Right hindlimb (tissue), 1 donor: Measurements from ENCODE around the gene ANKRD18B.
"Not testable (repeated sequence)": the region's sequence is repeated elsewhere in the genome, so short reads cannot be mapped to it uniquely, and the experiment has no call there.

Experiments used
- DNase-seq: peaks from one replicate; pipeline ENCODE4 v3.0.0-alpha.2; 2018

The ANKRD18B gene

GRCh38 chr9:33614001-33614687, 90.1 kb downstream of the ANKRD18B start:
- no peak for DNase-seq

GRCh38 chr9:33618370-33618769, 94.3 kb downstream of the ANKRD18B start:
- not testable (repeated sequence) for DNase-seq

- DNase-seq: no peak
These were observed 95.8 kb downstream of the ANKRD18B start for GRCh38 chr9:33619666-33620404.

- peak; percentile 28 for DNase-seq
These were observed 96.8 kb downstream of the ANKRD18B start for GRCh38 chr9:33620738-33621439.
